ENCODE data around the gene SLC4A4.

Gene SLC4A4

GRCh38 chr4:71616168-71616811, 277.5 kb downstream of the SLC4A4 start:
- no peaks in the 10 kb centered on the region for H3K27me3 ChIP-seq (ENCODE audit: insufficient read depth, low read depth, severe bottlenecking)
- H3K27ac ChIP-seq: no peak overlapping the region
- H3K36me3 ChIP-seq: no peaks in the 10 kb centered on the region
- TF ChIP-seq CTCF (IDR thresholded peaks at IDR 0.05; ENCODE audit: low read depth, low read length): no peak
- H3K9me3 ChIP-seq (ENCODE audit: severe bottlenecking): no peaks in the 10 kb centered on the region
- H3K4me3 ChIP-seq (ENCODE audit: low read depth, low read length): no peak overlapping the region
- no peak for DNase-seq

Data from WERI-Rb-1 (cell line).